H7 (cell line): Measurements from ENCODE around the gene NRARP. TPM values are rescaled to one million over a fixed set of nuclear protein-coding genes. Genes with fewer than 3 reads are reported as not detected.

Experiments used
- DNase-seq: peaks from one replicate; pipeline ENCODE4 v3.0.0; 2012
- H3K27me3 ChIP-seq: 2 replicates; pipeline ENCODE4 v1.6.0; 2011; ENCODE audit warnings: mild to moderate bottlenecking, low read length; ENCODE audit not compliant: control insufficient read depth, insufficient read depth
- H3K36me3 ChIP-seq: replicated peaks from 2 replicates; pipeline ENCODE4 v1.5.1; 2011; ENCODE audit warnings: low read length; ENCODE audit not compliant: control insufficient read depth, insufficient read depth
- H3K4me3 ChIP-seq: 2 replicates; pipeline ENCODE4 v1.5.1; 2011; ENCODE audit warnings: low read depth, mild to moderate bottlenecking, control low read depth, low read length, moderate library complexity; ENCODE audit not compliant: insufficient read depth
- total RNA-seq: library from RNA; depleted of rRNA; stranded (reverse); fragments of >200 nt; shearing (Covaris generic); gene quantifications from 2 replicates; pipeline ENCODE4 v1.2.3, GENCODE V29; 2014

Gene NRARP
- total RNA-seq, 1 experiment from 2014 or later = 27.7 TPM

GRCh38 chr9:137281345-137282116 is 20.5 kb downstream of the NRARP start:
- Histone ChIP-seq H3K4me3 (peak overlapping the region; percentile 74), H3K36me3 (no peaks in the 10 kb centered on the region), H3K27me3 (no peaks in the 10 kb centered on the region)
- DNase-seq = peak; percentile 87

- H3K27me3 ChIP-seq = no peaks in the 10 kb centered on the region
- H3K36me3 ChIP-seq = no peaks in the 10 kb centered on the region
- H3K4me3 ChIP-seq = peak overlapping the region; percentile 74
- peak; percentile 93 for DNase-seq
These were observed 21.4 kb downstream of the NRARP start for GRCh38 chr9:137280474-137281344.

GRCh38 chr9:137279741-137280473 is 22.2 kb downstream of the NRARP start:
- DNase-seq = peak; percentile 56
- H3K27me3 ChIP-seq = no peaks in the 10 kb centered on the region
- no peaks in the 10 kb centered on the region for H3K36me3 ChIP-seq
- no peak overlapping the region for H3K4me3 ChIP-seq

GRCh38 chr9:137278721-137279711 is 23.1 kb downstream of the NRARP start:
- H3K4me3 ChIP-seq = peak overlapping the region; percentile 60
- no peaks in the 10 kb centered on the region for H3K27me3 ChIP-seq
- no peaks in the 10 kb centered on the region; the same call in 1 of the 2 replicates for H3K36me3 ChIP-seq
- DNase-seq = peak; percentile 80

GRCh38 chr9:137278061-137278701 is 23.9 kb downstream of the NRARP start:
- Histone ChIP-seq H3K36me3 (no peaks in the 10 kb centered on the region; the same call in 1 of the 2 replicates), H3K4me3 (peak overlapping the region; percentile 60), H3K27me3 (no peaks in the 10 kb centered on the region)
- DNase-seq = peak; percentile 84

GRCh38 chr9:137277329-137278041 is 24.6 kb downstream of the NRARP start, which contains the start of gene TOR4A:
Gene TOR4A (plus strand): TSS chr9:137277726. CDS start chr9:137278690, 964 bp downstream.
- peak; percentile 94 for DNase-seq
- Histone ChIP-seq H3K4me3 (peak within 1 kb of the TSS; percentile 60), H3K36me3 (no peaks in the 10 kb centered on the region; the same call in 1 of the 2 replicates), H3K27me3 (no peaks in the 10 kb centered on the region)

GRCh38 chr9:137276473-137277328 is 25.4 kb downstream of the NRARP start:
- H3K27me3 ChIP-seq = no peaks in the 10 kb centered on the region
- H3K4me3 ChIP-seq = peak overlapping the region; percentile 60
- H3K36me3 ChIP-seq = peaks cover 2% of the 10 kb centered on the region
- DNase-seq = peak; percentile 91

GRCh38 chr9:137275588-137276472 is 26.2 kb downstream of the NRARP start:
- Histone ChIP-seq H3K27me3 (no peaks in the 10 kb centered on the region), H3K4me3 (no peak overlapping the region), H3K36me3 (peaks cover 4% of the 10 kb centered on the region)
- DNase-seq = peak; percentile 69

- DNase-seq = no peak
- H3K4me3 ChIP-seq = no peak overlapping the region
- H3K36me3 ChIP-seq = peaks cover 4% of the 10 kb centered on the region
- H3K27me3 ChIP-seq = no peaks in the 10 kb centered on the region
These were observed 26.9 kb downstream of the NRARP start for GRCh38 chr9:137275203-137275587.

- peaks cover 13% of the 10 kb centered on the region for H3K36me3 ChIP-seq
- DNase-seq = peak; percentile 59
- no peak overlapping the region for H3K4me3 ChIP-seq
- no peaks in the 10 kb centered on the region for H3K27me3 ChIP-seq
These were observed 28.3 kb downstream of the NRARP start for GRCh38 chr9:137273611-137274320.

- Histone ChIP-seq H3K27me3 (no peaks in the 10 kb centered on the region), H3K4me3 (no peak overlapping the region), H3K36me3 (peaks cover 17% of the 10 kb centered on the region)
- DNase-seq = peak; percentile 88
These were observed 29.0 kb downstream of the NRARP start for GRCh38 chr9:137273095-137273490.
